Endothelial cell of umbilical vein (primary cell): ENCODE results near the gene OPRD1. TPM values are rescaled to one million over a fixed set of nuclear protein-coding genes. Genes with fewer than 3 reads are reported as not detected.

Experiments
- BruUV-seq: library from RNA; stranded (reverse); fragments of 400-500 nt; replicated peaks from 2 replicates; lab custom pipeline; 2021; lab: Mats Ljungman, UMichigan
- CTCF ChIA-PET: fragments of 300-600, 350-600 bp; sonication (Branson Sonifier 250); formaldehyde crosslinking; loops from one replicate; lab custom pipeline; 2021; ENCODE audit warnings: antibody characterized with exemption, inconsistent platforms; lab: Charles Lee
- POLR2A ChIA-PET: fragments of 300-600, 350-600 bp; sonication (Branson Sonifier 250); formaldehyde crosslinking; loops from one replicate; lab custom pipeline; 2021; ENCODE audit warnings: antibody characterized with exemption, inconsistent platforms; lab: Charles Lee
- DNase-seq: peaks from one replicate; pipeline ENCODE4 v3.0.0-alpha.2; 2011; ENCODE audit warnings: low read depth, low spot score
- FAIRE-seq: peaks from 2 replicates; lab custom pipeline; 2011; peaks lifted over from hg19 to GRCh38; lab: Jason Lieb, UNC
- H2AFZ ChIP-seq: 2 replicates; pipeline ENCODE4 v1.6.0; 2012; ENCODE audit warnings: low read depth, low read length, control low read depth, inconsistent platforms
- H3K27ac ChIP-seq: 2 replicates; pipeline ENCODE4 v1.5.1; 2011; ENCODE audit warnings: low read depth, mild to moderate bottlenecking, control low read depth, low read length, moderate library complexity; ENCODE audit not compliant: insufficient read depth
- H3K27me3 ChIP-seq, 2 experiments: 2 replicates each; pipeline versions ENCODE4 v1.6.0 to v1.6.1; 2011; ENCODE audit warnings: low read length in 2 of 2, mixed read lengths in 1 of 2; ENCODE audit not compliant: control insufficient read depth in 2 of 2, insufficient read depth in 2 of 2
- H3K36me3 ChIP-seq, 2 experiments: 2 replicates in 1 of 2; 3 replicates in 1 of 2; pipeline ENCODE4 v1.5.1; 2011; ENCODE audit warnings: low read length in 2 of 2, mild to moderate bottlenecking in 1 of 2, moderate library complexity in 1 of 2; ENCODE audit not compliant: control insufficient read depth in 2 of 2, insufficient read depth in 2 of 2; ENCODE audit errors: extremely low read depth in 1 of 2
- H3K4me1 ChIP-seq: 3 replicates; pipeline ENCODE4 v1.5.1; 2011; ENCODE audit warnings: mild to moderate bottlenecking, low read length; ENCODE audit not compliant: control insufficient read depth, insufficient read depth; ENCODE audit errors: extremely low read depth
- H3K4me2 ChIP-seq: 2 replicates; pipeline ENCODE4 v1.6.1; 2011; ENCODE audit warnings: low read length, control low read depth, mixed read lengths; ENCODE audit not compliant: insufficient read depth
- H3K4me3 ChIP-seq, 3 experiments: fragments of 200-600 bp in 1 of 3; sonication (generic), shearing (Covaris generic) in 1 of 3; replicated peaks in 1 of 3; 2 replicates each; pipeline ENCODE4 v1.5.1; 2011 to 2016; ENCODE audit warnings: control low read depth in 3 of 3, low read length in 3 of 3, mild to moderate bottlenecking in 2 of 3, inconsistent platforms in 1 of 3, low read depth in 1 of 3, moderate library complexity in 1 of 3; ENCODE audit not compliant: insufficient read depth in 1 of 3
- H3K79me2 ChIP-seq: 2 replicates; pipeline ENCODE4 v1.6.0; 2012; ENCODE audit warnings: low read length, inconsistent platforms; ENCODE audit not compliant: control insufficient read depth, insufficient read depth
- H3K9ac ChIP-seq: replicated peaks from 2 replicates; pipeline ENCODE3; 2011; ENCODE audit warnings: low read length, control low read depth; ENCODE audit not compliant: insufficient read depth; ENCODE audit errors: extremely low read depth
- H3K9me1 ChIP-seq: replicated peaks from 3 replicates; pipeline ENCODE4 v1.6.0; 2011; ENCODE audit warnings: mild to moderate bottlenecking, low read length; ENCODE audit not compliant: control insufficient read depth, insufficient read depth; ENCODE audit errors: extremely low read depth
- H3K9me3 ChIP-seq: replicated peaks from 2 replicates; pipeline ENCODE4 v1.5.1; 2012; ENCODE audit warnings: low read length, inconsistent platforms; ENCODE audit not compliant: control insufficient read depth, insufficient read depth
- H4K20me1 ChIP-seq: replicated peaks from 2 replicates; pipeline ENCODE3; 2011; ENCODE audit warnings: mild to moderate bottlenecking, low read length; ENCODE audit not compliant: control insufficient read depth, insufficient read depth; ENCODE audit errors: extremely low read depth
- EZH2 ChIP-seq: IDR thresholded peaks from 2 replicates; pipeline ENCODE4 v1.6.1; 2012; ENCODE audit warnings: borderline replicate concordance, low read depth, mild to moderate bottlenecking, moderate library complexity, low read length, inconsistent platforms; ENCODE audit not compliant: severe bottlenecking
- FOS ChIP-seq: IDR thresholded peaks from 2 replicates; pipeline ENCODE4 v1.6.1; 2011; ENCODE audit warnings: mild to moderate bottlenecking, low read length, moderate library complexity, borderline replicate concordance; ENCODE audit not compliant: insufficient read depth
- GATA2 ChIP-seq: IDR thresholded peaks from 2 replicates; pipeline ENCODE4 v1.7.0; 2011; ENCODE audit warnings: low read depth, mild to moderate bottlenecking, moderate library complexity, mixed read lengths, low read length; ENCODE audit not compliant: insufficient read length, insufficient read depth
- JUN ChIP-seq: IDR thresholded peaks from 2 replicates; pipeline ENCODE4 v1.6.1; 2011; ENCODE audit warnings: borderline replicate concordance, low read depth; ENCODE audit not compliant: insufficient read length, insufficient read depth
- MAX ChIP-seq: IDR thresholded peaks from 2 replicates; pipeline ENCODE4 v1.6.1; 2011; ENCODE audit not compliant: insufficient read depth, insufficient read length
- POLR2A ChIP-seq: IDR thresholded peaks from 2 replicates; pipeline ENCODE4 v1.6.1; 2012; ENCODE audit warnings: low read depth, mild to moderate bottlenecking, control low read depth, low read length
- dilution Hi-C: fragments of 300-500 bp; cut with MboI; formaldehyde crosslinking; loops from one replicate; pipeline ENCODE4 v1.15.0; 2019; ENCODE audit warnings: low sequenced_read_pairs; ENCODE audit not compliant: extremely low pct_ligation_motif_present
- intact Hi-C: fragments of 100-400 bp; cut with micrococcal nuclease; formaldehyde crosslinking; loops from one replicate; pipeline ENCODE4 v1.10.0; 2022
- polyA plus RNA-seq, 4 experiments: library from polyadenylated mRNA; depleted of rRNA in 3 of 4; stranded (reverse) in 3 of 4; unstranded in 1 of 4; fragments of >200 nt; gene quantifications; 2 replicates each; pipeline versions ENCODE4 v1.2.1 to v1.2.3, GENCODE V29; 2011 to 2012; ENCODE audit warnings: missing spikeins in 1 of 4
- total RNA-seq: library from RNA; stranded (reverse); gene quantifications from 2 replicates; pipeline ENCODE4 v1.2.3, GENCODE V29; 2021
- TF ChIP-seq, protein P1 (sequence below), 2 donors: IDR thresholded peaks; 1 replicate in 1 of 2; 2 replicates in 1 of 2; pipeline ENCODE4 v1.5.1; 2011; ENCODE audit warnings: low read length in 2 of 2, mild to moderate bottlenecking in 2 of 2, moderate library complexity in 2 of 2, control low read depth in 1 of 2, inconsistent platforms in 1 of 2, low read depth in 1 of 2; ENCODE audit not compliant: insufficient read depth in 1 of 2; ENCODE audit errors: extremely low read depth in 1 of 2

The OPRD1 gene
- total and polyA plus RNA-seq, 2 donors (not counting 3 experiments of a cell fraction or from before 2014, with no cell fraction given): not detected

- Histone ChIP-seq H3K9ac (no peak overlapping the region), H3K4me1 (no peaks in the 10 kb centered on the region), H2AFZ (no peak overlapping the region), H4K20me1 (no peaks in the 10 kb centered on the region), H3K27ac (no peak overlapping the region), H3K9me1 (no peaks in the 10 kb centered on the region), H3K27me3 (peaks cover 23 to 26% of the 10 kb centered on the region in 2 experiments), H3K79me2 (no peaks in the 10 kb centered on the region), H3K4me2 (no peak overlapping the region), H3K36me3 (no peaks in the 10 kb centered on the region), H3K9me3 (no peaks in the 10 kb centered on the region), H3K4me3 (no peak overlapping the region)
- POLR2A ChIA-PET: no interaction called here
- DNase-seq (no peak), FAIRE-seq (no peak)
- intact Hi-C loops: no loop called here
- BruUV-seq: no TSS peak
- TF ChIP-seq FOS (no peak), GATA2 (no peak), MAX (no peak), JUN (no peak), POLR2A (no peak), EZH2 (no peak)
- TF ChIP-seq, protein P1, sequence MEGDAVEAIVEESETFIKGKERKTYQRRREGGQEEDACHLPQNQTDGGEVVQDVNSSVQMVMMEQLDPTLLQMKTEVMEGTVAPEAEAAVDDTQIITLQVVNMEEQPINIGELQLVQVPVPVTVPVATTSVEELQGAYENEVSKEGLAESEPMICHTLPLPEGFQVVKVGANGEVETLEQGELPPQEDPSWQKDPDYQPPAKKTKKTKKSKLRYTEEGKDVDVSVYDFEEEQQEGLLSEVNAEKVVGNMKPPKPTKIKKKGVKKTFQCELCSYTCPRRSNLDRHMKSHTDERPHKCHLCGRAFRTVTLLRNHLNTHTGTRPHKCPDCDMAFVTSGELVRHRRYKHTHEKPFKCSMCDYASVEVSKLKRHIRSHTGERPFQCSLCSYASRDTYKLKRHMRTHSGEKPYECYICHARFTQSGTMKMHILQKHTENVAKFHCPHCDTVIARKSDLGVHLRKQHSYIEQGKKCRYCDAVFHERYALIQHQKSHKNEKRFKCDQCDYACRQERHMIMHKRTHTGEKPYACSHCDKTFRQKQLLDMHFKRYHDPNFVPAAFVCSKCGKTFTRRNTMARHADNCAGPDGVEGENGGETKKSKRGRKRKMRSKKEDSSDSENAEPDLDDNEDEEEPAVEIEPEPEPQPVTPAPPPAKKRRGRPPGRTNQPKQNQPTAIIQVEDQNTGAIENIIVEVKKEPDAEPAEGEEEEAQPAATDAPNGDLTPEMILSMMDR (IDR thresholded peaks at IDR 0.05; ENCODE audit: extremely low read depth in 1 of 2, insufficient read depth in 1 of 2, low read depth in 1 of 2, low read length in 2 of 2): no peak
- CTCF ChIA-PET: no interaction called here
- dilution Hi-C loops: no loop called here
Measured at GRCh38 chr1:28817133-28817532, 5.2 kb downstream of the OPRD1 start.
